A673 (cell line): ENCODE measurements around the gene GRID2.

Source experiments
- CTCF ChIP-seq: fragments of 300-800, 200-600 bp; sonication (generic); conservative IDR thresholded peaks from 2 replicates; pipeline ENCODE4 v1.5.1; 2017; ENCODE audit warnings: low read depth, mild to moderate bottlenecking, antibody characterized with exemption, low read length, moderate library complexity, mixed read lengths
- EZH2 ChIP-seq: fragments of 200-600 bp; sonication (generic); IDR thresholded peaks from 2 replicates; pipeline ENCODE4 v1.6.1; 2017; ENCODE audit warnings: borderline replicate concordance, low read depth, mild to moderate bottlenecking, mixed read lengths, antibody characterized with exemption, low read length; ENCODE audit not compliant: poor library complexity, severe bottlenecking

DNA sequence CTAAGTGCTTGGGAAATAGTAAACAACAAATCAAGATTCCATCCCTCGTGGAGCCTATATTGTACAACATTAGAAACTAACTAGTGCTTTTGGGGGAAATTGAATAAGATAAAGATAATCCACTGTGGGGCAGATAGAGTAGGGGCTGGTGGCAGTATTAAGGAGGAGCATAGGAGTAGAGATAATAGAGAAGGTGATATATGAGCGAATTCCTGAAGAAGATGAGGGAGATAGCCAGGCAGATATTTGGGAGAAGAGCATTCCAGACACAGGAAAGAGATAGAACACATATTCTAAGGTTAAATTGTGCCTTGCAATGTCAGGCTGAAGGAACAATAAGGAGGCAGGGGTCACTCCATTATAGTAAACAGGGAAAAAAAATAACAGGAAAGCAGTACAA is 218.2 kb downstream of the GRID2 start:
- TF ChIP-seq CTCF = no peak
- no peak for TF ChIP-seq EZH2
